BLaER1 treated with 17β-estradiol and CSF1 and Interleukin-3, amounts not matched to agents 10 nM and 100 nM (cell line): Measurements from ENCODE around the gene C15orf39.

Source experiments
- H3K27ac ChIP-seq, 11 experiments: shearing (Covaris generic); formaldehyde crosslinking; 2 replicates each; pipeline ENCODE4 v1.8.1; 2022
- H3K27me3 ChIP-seq, 11 experiments: shearing (Covaris generic); formaldehyde crosslinking; 2 replicates each; pipeline ENCODE4 v1.8.1; 2022
- H3K36me3 ChIP-seq, 11 experiments: shearing (Covaris generic); formaldehyde crosslinking; 2 replicates each; pipeline ENCODE4 v1.8.1; 2022
- H3K4me1 ChIP-seq, 10 experiments: shearing (Covaris generic); formaldehyde crosslinking; 2 replicates each; pipeline ENCODE4 v1.8.1; 2022
- H3K4me2 ChIP-seq, 11 experiments: shearing (Covaris generic); formaldehyde crosslinking; 2 replicates each; pipeline ENCODE4 v1.8.1; 2022
- H3K4me3 ChIP-seq, 10 experiments: shearing (Covaris generic); formaldehyde crosslinking; 2 replicates each; pipeline ENCODE4 v1.8.1; 2022
- H3K9ac ChIP-seq, 11 experiments: shearing (Covaris generic); formaldehyde crosslinking; 2 replicates each; pipeline ENCODE4 v1.8.1; 2022
- H3K9me3 ChIP-seq, 11 experiments: shearing (Covaris generic); formaldehyde crosslinking; replicated peaks in 1 of 11; 2 replicates each; pipeline ENCODE4 v1.8.1; 2022
- H4K20me1 ChIP-seq, 11 experiments: shearing (Covaris generic); formaldehyde crosslinking; 2 replicates each; pipeline ENCODE4 v1.8.1; 2022
- Cebpa-rat ChIP-seq, 11 experiments: shearing (Covaris generic); IDR thresholded peaks; 2 replicates each; pipeline ENCODE4 v1.8.1; 2022

C15orf39 gene

DNA sequence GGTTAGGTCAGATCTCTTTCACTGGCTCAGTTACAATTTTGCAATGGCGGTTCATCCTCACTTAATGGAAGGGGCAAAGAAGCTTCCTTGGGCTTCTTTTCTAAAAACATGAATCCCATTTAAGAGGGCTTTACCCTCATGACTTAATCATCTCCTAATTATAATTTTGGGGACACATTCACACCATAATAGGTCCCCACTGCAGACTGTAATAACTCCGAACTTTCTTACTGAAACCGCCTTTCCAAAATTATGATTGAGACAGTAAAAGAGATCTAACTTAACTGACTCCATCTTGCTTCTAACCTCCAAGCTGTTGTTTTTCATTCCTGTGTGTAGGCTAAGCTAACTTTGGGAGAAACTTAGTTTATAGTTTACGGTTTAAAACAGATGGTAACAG is 33.3 kb upstream of the C15orf39 start:
- H3K9me3 ChIP-seq = peaks cover 0 to 47% (median 11%) of the 10 kb centered on the region in 11 experiments; a peak in 14 of 22 replicates
- peaks cover 26 to 84% (median 61%) of the 10 kb centered on the region in 10 experiments for H3K4me1 ChIP-seq
- no peak overlapping the region for H3K9ac ChIP-seq
- H3K4me3 ChIP-seq = no peak overlapping the region
- no peaks in the 10 kb centered on the region for H3K27me3 ChIP-seq
- peak overlapping the region in 8 of 11 experiments; percentile 4 to 97 (median 67); a peak in 13 of 22 replicates for H3K4me2 ChIP-seq
- peaks cover 0 to 6% (median 0%) of the 10 kb centered on the region in 11 experiments; a peak in 1 of 22 replicates for H3K36me3 ChIP-seq
- peak overlapping the region in 5 of 11 experiments; percentile 5 to 39 (median 14); a peak in 6 of 22 replicates for H3K27ac ChIP-seq
- no peak for TF ChIP-seq Cebpa-rat (IDR thresholded peaks at IDR 0.05)
- no peaks in the 10 kb centered on the region for H4K20me1 ChIP-seq

DNA sequence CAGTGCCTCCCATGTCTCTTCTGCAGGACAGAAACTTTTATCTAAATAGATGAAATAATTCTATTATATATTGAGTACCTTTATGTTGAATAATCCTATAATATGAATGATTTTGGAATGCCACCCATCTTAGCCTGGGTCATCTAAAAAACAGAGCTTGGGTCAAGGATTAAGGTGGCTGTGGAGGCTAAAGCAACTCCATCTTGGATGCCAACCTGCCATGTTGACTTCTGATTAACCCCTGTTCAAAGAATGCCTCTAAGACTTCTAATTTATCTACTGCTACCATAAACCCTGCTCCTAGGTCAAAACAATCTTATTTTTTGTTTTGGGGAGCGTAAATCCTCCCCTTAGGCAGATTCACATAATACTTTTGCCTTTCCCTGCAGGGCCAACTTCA is 31.5 kb upstream of the C15orf39 start:
- no peaks in the 10 kb centered on the region for H3K27me3 ChIP-seq
- peak overlapping the region in 7 of 11 experiments; percentile 73 to 87 (median 84); a peak in 14 of 22 replicates for H3K27ac ChIP-seq
- peak overlapping the region in 2 of 11 experiments; percentile 58 to 68; a peak in 3 of 22 replicates for H3K9ac ChIP-seq
- H4K20me1 ChIP-seq = no peaks in the 10 kb centered on the region
- TF ChIP-seq Cebpa-rat (IDR thresholded peaks at IDR 0.05) = no peak
- H3K36me3 ChIP-seq = peaks cover 0 to 6% (median 0%) of the 10 kb centered on the region in 11 experiments; a peak in 1 of 22 replicates
- peaks cover 0 to 47% (median 11%) of the 10 kb centered on the region in 11 experiments; a peak in 14 of 22 replicates for H3K9me3 ChIP-seq
- no peak overlapping the region for H3K4me3 ChIP-seq
- H3K4me1 ChIP-seq = peaks cover 26 to 89% (median 74%) of the 10 kb centered on the region in 10 experiments
- H3K4me2 ChIP-seq = peak overlapping the region in 10 of 11 experiments; percentile 59 to 97 (median 88); a peak in 19 of 22 replicates

DNA sequence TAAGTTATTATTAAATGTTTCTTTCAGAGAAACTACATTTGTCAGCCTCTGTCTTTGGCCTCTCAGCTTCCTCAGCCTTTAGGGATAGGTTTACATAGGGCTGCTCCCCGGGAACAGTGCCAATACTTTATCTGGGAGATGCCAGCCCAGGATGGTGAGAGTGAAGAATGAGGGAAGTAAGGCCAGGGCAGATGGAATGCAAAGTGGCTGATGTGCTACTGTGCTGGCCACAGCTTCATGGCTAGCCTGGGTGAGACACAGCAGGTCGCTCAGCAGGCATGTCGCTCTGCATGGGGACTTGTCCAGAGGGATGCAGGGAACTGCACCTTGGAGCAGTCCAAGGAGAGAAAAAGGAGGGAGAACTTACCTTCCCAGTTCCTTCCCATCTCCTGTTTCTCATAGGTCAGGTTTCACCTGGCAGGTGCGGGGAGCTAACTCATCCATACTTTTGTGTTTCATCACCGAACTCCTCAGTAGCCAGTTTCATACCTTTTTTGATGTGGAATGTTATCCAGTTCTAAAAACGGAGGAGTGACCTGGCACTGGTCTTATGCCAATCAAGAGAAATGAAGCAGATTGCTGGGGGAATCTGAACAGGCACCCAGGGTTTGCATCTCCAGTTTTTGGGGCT is 30.9 kb upstream of the C15orf39 start:
- Histone ChIP-seq H3K27ac (peak overlapping the region in 10 of 11 experiments; percentile 47 to 87 (median 79); a peak in 20 of 22 replicates), H3K4me3 (peak overlapping the region in 1 of 10 experiments; percentile 43; a peak in 1 of 20 replicates)

DNA sequence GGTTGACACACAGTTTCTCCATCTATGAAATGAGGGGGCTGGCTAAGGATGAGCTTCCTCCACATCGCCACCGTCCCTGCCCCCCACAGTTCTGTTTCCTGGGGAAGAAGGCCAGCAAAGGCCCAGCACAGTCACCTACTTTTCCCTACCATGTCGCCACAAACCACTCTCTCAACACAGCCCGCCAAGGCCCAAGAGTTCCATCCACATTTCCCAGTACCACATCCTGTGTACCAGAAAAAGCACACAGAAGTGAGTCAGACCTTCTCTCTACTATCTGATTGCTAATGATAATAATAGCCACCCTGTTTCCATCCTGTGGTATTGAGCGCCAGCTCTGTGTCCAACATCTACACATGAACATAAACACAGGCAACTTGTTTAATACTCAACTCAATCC is 30.3 kb upstream of the C15orf39 start:
- Histone ChIP-seq H3K36me3 (peaks cover 0 to 6% (median 0%) of the 10 kb centered on the region in 11 experiments; a peak in 1 of 22 replicates), H3K4me2 (peak overlapping the region; percentile 59 to 97 (median 86)), H3K9ac (peak overlapping the region in 8 of 11 experiments; percentile 11 to 73 (median 65); a peak in 13 of 22 replicates), H4K20me1 (no peaks in the 10 kb centered on the region), H3K4me1 (peaks cover 36 to 99% (median 86%) of the 10 kb centered on the region in 10 experiments), H3K4me3 (peak overlapping the region in 1 of 10 experiments; percentile 43; a peak in 1 of 20 replicates), H3K9me3 (peaks cover 0 to 37% (median 11%) of the 10 kb centered on the region in 11 experiments; a peak in 14 of 22 replicates), H3K27me3 (no peaks in the 10 kb centered on the region), H3K27ac (peak overlapping the region in 10 of 11 experiments; percentile 47 to 87 (median 79); a peak in 20 of 22 replicates)
- TF ChIP-seq Cebpa-rat (IDR thresholded peaks at IDR 0.05) = peak in 4 of 11 experiments; percentile 22 to 55 (median 32); a peak in 2 of 22 replicates

More for the DNA sequence above, 30.9 kb upstream of the C15orf39 start:
- TF ChIP-seq Cebpa-rat (IDR thresholded peaks at IDR 0.05) = no peak
- peaks cover 32 to 96% (median 80%) of the 10 kb centered on the region in 10 experiments for H3K4me1 ChIP-seq
- H3K27me3 ChIP-seq = no peaks in the 10 kb centered on the region
- peak overlapping the region in 7 of 11 experiments; percentile 22 to 68 (median 62); a peak in 12 of 22 replicates for H3K9ac ChIP-seq
- H3K36me3 ChIP-seq = peaks cover 0 to 6% (median 0%) of the 10 kb centered on the region in 11 experiments; a peak in 1 of 22 replicates
- peak overlapping the region; percentile 59 to 97 (median 86) for H3K4me2 ChIP-seq
- H3K9me3 ChIP-seq = peaks cover 0 to 43% (median 11%) of the 10 kb centered on the region in 11 experiments; a peak in 14 of 22 replicates
- H4K20me1 ChIP-seq = no peaks in the 10 kb centered on the region

DNA sequence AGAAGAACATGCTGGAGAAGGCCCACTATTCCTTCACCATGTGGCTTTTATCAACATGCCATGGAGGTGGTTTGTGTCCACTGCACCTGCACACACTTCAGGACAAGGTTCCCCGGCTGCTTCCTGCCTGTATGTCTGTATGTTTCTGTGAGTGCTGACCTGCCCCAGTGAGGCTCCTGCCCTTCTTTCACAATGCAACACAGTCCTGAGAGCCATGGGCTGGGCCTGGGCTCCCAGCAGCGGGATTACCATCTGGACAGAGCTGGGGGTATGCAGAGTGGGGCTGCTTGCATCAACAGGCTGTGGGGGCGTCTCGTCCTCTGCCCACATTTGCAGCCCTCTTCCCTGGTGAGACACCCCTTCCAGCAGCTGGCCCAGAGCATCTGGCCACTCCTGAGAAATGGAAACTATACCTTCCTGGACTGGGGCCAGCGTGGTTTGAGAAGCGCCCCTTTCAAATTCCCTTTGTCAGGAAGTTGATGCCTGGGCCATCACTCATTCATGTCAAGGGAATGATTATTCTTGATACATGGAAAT is 29.3 kb upstream of the C15orf39 start:
- no peaks in the 10 kb centered on the region for H3K27me3 ChIP-seq
- peaks cover 46 to 100% (median 95%) of the 10 kb centered on the region in 10 experiments for H3K4me1 ChIP-seq
- peak overlapping the region in 1 of 10 experiments; percentile 11; a peak in 1 of 20 replicates for H3K4me3 ChIP-seq
- no peaks in the 10 kb centered on the region for H4K20me1 ChIP-seq
- peak overlapping the region in 7 of 11 experiments; percentile 58 to 73 (median 68); a peak in 10 of 22 replicates for H3K9ac ChIP-seq
- H3K27ac ChIP-seq = peak overlapping the region in 10 of 11 experiments; percentile 47 to 87 (median 79); a peak in 17 of 22 replicates
- no peak for TF ChIP-seq Cebpa-rat (IDR thresholded peaks at IDR 0.05)
- peak overlapping the region; percentile 59 to 97 (median 86) for H3K4me2 ChIP-seq
- peaks cover 0 to 6% (median 0%) of the 10 kb centered on the region in 11 experiments; a peak in 1 of 22 replicates for H3K36me3 ChIP-seq
- H3K9me3 ChIP-seq = peaks cover 0 to 28% (median 11%) of the 10 kb centered on the region in 11 experiments; a peak in 14 of 22 replicates

DNA sequence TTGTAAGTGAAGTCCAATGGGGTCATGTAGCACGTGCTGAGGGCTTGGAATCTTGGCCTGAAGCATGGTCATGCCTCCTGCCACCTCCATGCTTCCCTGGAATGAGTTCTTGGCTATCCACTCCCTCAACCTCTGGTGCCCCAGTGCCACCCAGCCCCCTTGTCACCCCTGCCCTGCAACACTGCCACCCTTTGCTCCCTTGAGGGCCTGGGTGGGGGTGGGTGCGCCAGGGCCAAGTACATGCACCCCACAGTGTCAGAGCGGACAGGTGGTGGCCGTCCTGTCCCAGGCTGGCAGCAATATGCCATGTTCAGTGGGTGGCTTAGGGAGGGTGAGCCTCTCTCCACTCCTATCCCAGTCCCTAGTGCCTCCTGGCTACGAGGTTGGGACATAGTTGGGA is 27.6 kb upstream of the C15orf39 start:
- Histone ChIP-seq H3K4me2 (peak overlapping the region in 7 of 11 experiments; percentile 81 to 97 (median 94); a peak in 14 of 22 replicates), H3K4me1 (peaks cover 63 to 99% (median 96%) of the 10 kb centered on the region in 10 experiments), H3K9ac (peak overlapping the region in 3 of 11 experiments; percentile 5 to 15 (median 7); a peak in 2 of 22 replicates), H3K36me3 (peaks cover 0 to 4% (median 0%) of the 10 kb centered on the region in 11 experiments; a peak in 1 of 22 replicates), H3K27me3 (peaks cover 6 to 15% (median 11%) of the 10 kb centered on the region in 11 experiments; a peak in 20 of 22 replicates), H3K4me3 (no peak overlapping the region), H3K27ac (peak overlapping the region in 7 of 11 experiments; percentile 4 to 86 (median 78); a peak in 13 of 22 replicates), H3K9me3 (peaks cover 0 to 11% (median 5%) of the 10 kb centered on the region in 11 experiments; a peak in 14 of 22 replicates), H4K20me1 (no peaks in the 10 kb centered on the region)
- TF ChIP-seq Cebpa-rat (IDR thresholded peaks at IDR 0.05) = no peak

DNA sequence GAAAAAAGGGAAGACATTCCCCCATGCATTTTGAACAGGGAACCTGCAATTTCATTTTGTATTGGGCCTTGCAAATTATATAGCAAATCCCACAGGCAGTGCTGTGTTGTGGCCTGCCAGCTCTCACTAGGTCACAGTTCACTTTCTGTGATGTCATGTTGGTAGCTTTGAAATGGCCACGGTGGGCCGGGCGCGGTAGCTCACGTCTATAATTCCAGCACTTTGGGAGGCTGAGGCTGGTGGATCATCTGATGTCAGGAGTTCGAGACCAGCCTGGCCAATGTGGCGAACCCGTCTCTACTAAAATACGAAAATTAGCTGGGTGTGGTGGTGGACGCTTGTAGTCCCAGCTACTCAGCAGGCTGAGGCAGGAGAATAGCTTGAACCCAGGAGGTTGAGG is 27.0 kb upstream of the C15orf39 start:
- H3K9ac ChIP-seq = peak overlapping the region in 4 of 11 experiments; percentile 7 to 69 (median 40); a peak in 4 of 22 replicates
- peaks cover 67 to 100% (median 99%) of the 10 kb centered on the region in 10 experiments for H3K4me1 ChIP-seq
- TF ChIP-seq Cebpa-rat (IDR thresholded peaks at IDR 0.05) = no peak
- H3K9me3 ChIP-seq = peaks cover 0 to 4% (median 0%) of the 10 kb centered on the region in 11 experiments; a peak in 10 of 22 replicates
- H3K36me3 ChIP-seq = no peaks in the 10 kb centered on the region
- H4K20me1 ChIP-seq = no peaks in the 10 kb centered on the region
- H3K4me3 ChIP-seq = no peak overlapping the region
- H3K4me2 ChIP-seq = peak overlapping the region in 7 of 11 experiments; percentile 81 to 97 (median 94); a peak in 14 of 22 replicates
- peaks cover 12 to 20% (median 17%) of the 10 kb centered on the region in 11 experiments; a peak in 20 of 22 replicates for H3K27me3 ChIP-seq
- H3K27ac ChIP-seq = peak overlapping the region in 7 of 11 experiments; percentile 4 to 86 (median 78); a peak in 11 of 22 replicates

- TF ChIP-seq Cebpa-rat (IDR thresholded peaks at IDR 0.05) = no peak
- Histone ChIP-seq H3K4me2 (peak overlapping the region; percentile 20 to 97 (median 91); a peak in 21 of 22 replicates), H3K9me3 (no peaks in the 10 kb centered on the region), H4K20me1 (no peaks in the 10 kb centered on the region), H3K9ac (peak overlapping the region in 8 of 11 experiments; percentile 10 to 69 (median 52); a peak in 9 of 22 replicates), H3K27ac (peak overlapping the region in 10 of 11 experiments; percentile 23 to 86 (median 71); a peak in 17 of 22 replicates), H3K27me3 (peaks cover 23 to 33% (median 25%) of the 10 kb centered on the region in 11 experiments; a peak in 20 of 22 replicates), H3K4me3 (no peak overlapping the region), H3K4me1 (peaks cover 64 to 96% (median 95%) of the 10 kb centered on the region in 10 experiments), H3K36me3 (no peaks in the 10 kb centered on the region)
These were observed 25.3 kb upstream of the C15orf39 start for GRCh38 chr15:75176396-75176761.
